Fibroblast of the aortic adventitia (primary cell): ENCODE data around the gene KIN. TPM values are rescaled to one million over a fixed set of nuclear protein-coding genes. Genes with fewer than 3 reads are reported as not detected.
"Not testable (repeated sequence)": the region's sequence is repeated elsewhere in the genome, so short reads cannot be mapped to it uniquely, and the experiment has no call there.

Experiments
- DNase-seq: peaks from one replicate; pipeline ENCODE4 v3.0.0-alpha.2; 2010; ENCODE audit warnings: low read depth
- H3K4me3 ChIP-seq: 2 replicates; pipeline ENCODE4 v1.5.1; 2011; ENCODE audit warnings: low read depth, mild to moderate bottlenecking, control low read depth, low read length, moderate library complexity
- CTCF ChIP-seq: IDR thresholded peaks from 2 replicates; pipeline ENCODE4 v1.5.1; 2011; ENCODE audit warnings: mild to moderate bottlenecking, low read length, control low read depth, inconsistent platforms; ENCODE audit not compliant: insufficient read depth
- total RNA-seq: library from RNA; depleted of rRNA; stranded (reverse); fragments of >200 nt; gene quantifications from 2 replicates; pipeline ENCODE4 v1.2.3, GENCODE V29; 2012; ENCODE audit warnings: low replicate concordance

KIN gene
- total RNA-seq, 1 donor, result 7.0 TPM

- no peak for TF ChIP-seq CTCF
- DNase-seq, result no peak
- H3K4me3 ChIP-seq, result no peak overlapping the region
Measured at GRCh38 chr10:7738536-7739407, 49.0 kb downstream of the KIN start.

GRCh38 chr10:7734821-7735220 is 53.0 kb downstream of the KIN start:
- no peak for DNase-seq
- TF ChIP-seq CTCF, result no peak
- no peak overlapping the region for H3K4me3 ChIP-seq

GRCh38 chr10:7722927-7723529 is 64.8 kb downstream of the KIN start:
- no peak overlapping the region for H3K4me3 ChIP-seq
- no peak for DNase-seq
- no peak for TF ChIP-seq CTCF

- TF ChIP-seq CTCF, result no peak
- no peak overlapping the region for H3K4me3 ChIP-seq
- no peak for DNase-seq
Measured at GRCh38 chr10:7720478-7720877, 67.3 kb downstream of the KIN start.

GRCh38 chr10:7718685-7719084 is 69.1 kb downstream of the KIN start:
- H3K4me3 ChIP-seq, result no peak overlapping the region
- no peak for DNase-seq

GRCh38 chr10:7717767-7718166 is 70.0 kb downstream of the KIN start:
- no peak overlapping the region for H3K4me3 ChIP-seq
- DNase-seq, result no peak
- TF ChIP-seq CTCF, result no peak

More at GRCh38 chr10:7718685-7719084, 69.1 kb downstream of the KIN start:
- TF ChIP-seq CTCF, result no peak

GRCh38 chr10:7715515-7715914 is 72.3 kb downstream of the KIN start:
- H3K4me3 ChIP-seq, result no peak overlapping the region
- no peak for TF ChIP-seq CTCF
- no peak for DNase-seq

- not testable (repeated sequence) for H3K4me3 ChIP-seq, DNase-seq
Measured at GRCh38 chr10:7711075-7711474, 76.7 kb downstream of the KIN start.
